ENCODE results near the gene SLC12A1. TPM values are rescaled to one million over a fixed set of nuclear protein-coding genes. Genes with fewer than 3 reads are reported as not detected.

SLC12A1 gene
- total RNA-seq, 1 experiment from 2014 or later: 0.15 TPM

DNA sequence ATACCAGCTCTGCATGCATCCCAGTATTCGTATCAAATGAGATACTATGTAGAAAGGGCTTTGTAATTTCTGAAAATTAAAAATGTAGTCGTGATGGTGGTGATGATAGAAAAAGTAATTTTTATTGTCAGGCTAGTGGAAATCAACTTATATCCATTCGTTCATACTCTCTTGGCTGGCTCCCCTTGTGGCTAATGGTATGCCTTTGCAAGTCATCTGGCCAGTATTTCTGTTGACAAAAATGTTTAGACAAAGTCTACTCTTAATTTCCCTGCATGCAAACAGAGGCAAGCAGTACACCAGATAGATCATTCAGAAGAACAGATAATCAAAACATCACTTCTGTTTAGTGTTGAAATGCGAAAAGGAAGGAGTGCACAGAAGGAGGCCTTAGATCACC is 75.6 kb downstream of the SLC12A1 start:
- H3K4me1 Mint-ChIP-seq: peaks cover 56% of the 10 kb centered on the region
- TF ChIP-seq ESRRA (CRISPR knock-in tag; IDR thresholded peaks at IDR 0.05; ENCODE audit: borderline replicate concordance) (no peak), SP1 (CRISPR knock-in tag; conservative IDR thresholded peaks at IDR 0.05) (no peak), ATF1 (CRISPR knock-in tag; IDR thresholded peaks at IDR 0.05) (no peak), EMX1 (CRISPR knock-in tag; IDR thresholded peaks at IDR 0.05) (no peak), ZNF671 (CRISPR knock-in tag; IDR thresholded peaks at IDR 0.05) (no peak), KAT7 (CRISPR knock-in tag; IDR thresholded peaks at IDR 0.05; ENCODE audit: borderline replicate concordance) (no peak), TCF7 (CRISPR knock-in tag; IDR thresholded peaks at IDR 0.05; ENCODE audit: low read depth) (no peak)
- TF ChIP-seq, protein P1, sequence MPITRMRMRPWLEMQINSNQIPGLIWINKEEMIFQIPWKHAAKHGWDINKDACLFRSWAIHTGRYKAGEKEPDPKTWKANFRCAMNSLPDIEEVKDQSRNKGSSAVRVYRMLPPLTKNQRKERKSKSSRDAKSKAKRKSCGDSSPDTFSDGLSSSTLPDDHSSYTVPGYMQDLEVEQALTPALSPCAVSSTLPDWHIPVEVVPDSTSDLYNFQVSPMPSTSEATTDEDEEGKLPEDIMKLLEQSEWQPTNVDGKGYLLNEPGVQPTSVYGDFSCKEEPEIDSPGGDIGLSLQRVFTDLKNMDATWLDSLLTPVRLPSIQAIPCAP (CRISPR knock-in tag; IDR thresholded peaks at IDR 0.05): no peak
- TF ChIP-seq, protein P2, sequence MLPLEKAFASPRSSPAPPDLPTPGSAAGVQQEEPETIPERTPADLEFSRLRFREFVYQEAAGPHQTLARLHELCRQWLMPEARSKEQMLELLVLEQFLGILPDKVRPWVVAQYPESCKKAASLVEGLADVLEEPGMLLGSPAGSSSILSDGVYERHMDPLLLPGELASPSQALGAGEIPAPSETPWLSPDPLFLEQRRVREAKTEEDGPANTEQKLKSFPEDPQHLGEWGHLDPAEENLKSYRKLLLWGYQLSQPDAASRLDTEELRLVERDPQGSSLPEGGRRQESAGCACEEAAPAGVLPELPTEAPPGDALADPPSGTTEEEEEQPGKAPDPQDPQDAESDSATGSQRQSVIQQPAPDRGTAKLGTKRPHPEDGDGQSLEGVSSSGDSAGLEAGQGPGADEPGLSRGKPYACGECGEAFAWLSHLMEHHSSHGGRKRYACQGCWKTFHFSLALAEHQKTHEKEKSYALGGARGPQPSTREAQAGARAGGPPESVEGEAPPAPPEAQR (CRISPR knock-in tag; IDR thresholded peaks at IDR 0.05): no peak
- TF ChIP-seq, protein P3, sequence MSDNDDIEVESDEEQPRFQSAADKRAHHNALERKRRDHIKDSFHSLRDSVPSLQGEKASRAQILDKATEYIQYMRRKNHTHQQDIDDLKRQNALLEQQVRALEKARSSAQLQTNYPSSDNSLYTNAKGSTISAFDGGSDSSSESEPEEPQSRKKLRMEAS (CRISPR knock-in tag; IDR thresholded peaks at IDR 0.05): no peak
- TF ChIP-seq, protein P4, sequence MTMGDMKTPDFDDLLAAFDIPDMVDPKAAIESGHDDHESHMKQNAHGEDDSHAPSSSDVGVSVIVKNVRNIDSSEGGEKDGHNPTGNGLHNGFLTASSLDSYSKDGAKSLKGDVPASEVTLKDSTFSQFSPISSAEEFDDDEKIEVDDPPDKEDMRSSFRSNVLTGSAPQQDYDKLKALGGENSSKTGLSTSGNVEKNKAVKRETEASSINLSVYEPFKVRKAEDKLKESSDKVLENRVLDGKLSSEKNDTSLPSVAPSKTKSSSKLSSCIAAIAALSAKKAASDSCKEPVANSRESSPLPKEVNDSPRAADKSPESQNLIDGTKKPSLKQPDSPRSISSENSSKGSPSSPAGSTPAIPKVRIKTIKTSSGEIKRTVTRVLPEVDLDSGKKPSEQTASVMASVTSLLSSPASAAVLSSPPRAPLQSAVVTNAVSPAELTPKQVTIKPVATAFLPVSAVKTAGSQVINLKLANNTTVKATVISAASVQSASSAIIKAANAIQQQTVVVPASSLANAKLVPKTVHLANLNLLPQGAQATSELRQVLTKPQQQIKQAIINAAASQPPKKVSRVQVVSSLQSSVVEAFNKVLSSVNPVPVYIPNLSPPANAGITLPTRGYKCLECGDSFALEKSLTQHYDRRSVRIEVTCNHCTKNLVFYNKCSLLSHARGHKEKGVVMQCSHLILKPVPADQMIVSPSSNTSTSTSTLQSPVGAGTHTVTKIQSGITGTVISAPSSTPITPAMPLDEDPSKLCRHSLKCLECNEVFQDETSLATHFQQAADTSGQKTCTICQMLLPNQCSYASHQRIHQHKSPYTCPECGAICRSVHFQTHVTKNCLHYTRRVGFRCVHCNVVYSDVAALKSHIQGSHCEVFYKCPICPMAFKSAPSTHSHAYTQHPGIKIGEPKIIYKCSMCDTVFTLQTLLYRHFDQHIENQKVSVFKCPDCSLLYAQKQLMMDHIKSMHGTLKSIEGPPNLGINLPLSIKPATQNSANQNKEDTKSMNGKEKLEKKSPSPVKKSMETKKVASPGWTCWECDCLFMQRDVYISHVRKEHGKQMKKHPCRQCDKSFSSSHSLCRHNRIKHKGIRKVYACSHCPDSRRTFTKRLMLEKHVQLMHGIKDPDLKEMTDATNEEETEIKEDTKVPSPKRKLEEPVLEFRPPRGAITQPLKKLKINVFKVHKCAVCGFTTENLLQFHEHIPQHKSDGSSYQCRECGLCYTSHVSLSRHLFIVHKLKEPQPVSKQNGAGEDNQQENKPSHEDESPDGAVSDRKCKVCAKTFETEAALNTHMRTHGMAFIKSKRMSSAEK (CRISPR knock-in tag; IDR thresholded peaks at IDR 0.05; ENCODE audit: borderline replicate concordance): no peak
- TF ChIP-seq, protein P5, sequence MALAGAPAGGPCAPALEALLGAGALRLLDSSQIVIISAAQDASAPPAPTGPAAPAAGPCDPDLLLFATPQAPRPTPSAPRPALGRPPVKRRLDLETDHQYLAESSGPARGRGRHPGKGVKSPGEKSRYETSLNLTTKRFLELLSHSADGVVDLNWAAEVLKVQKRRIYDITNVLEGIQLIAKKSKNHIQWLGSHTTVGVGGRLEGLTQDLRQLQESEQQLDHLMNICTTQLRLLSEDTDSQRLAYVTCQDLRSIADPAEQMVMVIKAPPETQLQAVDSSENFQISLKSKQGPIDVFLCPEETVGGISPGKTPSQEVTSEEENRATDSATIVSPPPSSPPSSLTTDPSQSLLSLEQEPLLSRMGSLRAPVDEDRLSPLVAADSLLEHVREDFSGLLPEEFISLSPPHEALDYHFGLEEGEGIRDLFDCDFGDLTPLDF (CRISPR knock-in tag; IDR thresholded peaks at IDR 0.05): no peak
- TF ChIP-seq, protein P6, sequence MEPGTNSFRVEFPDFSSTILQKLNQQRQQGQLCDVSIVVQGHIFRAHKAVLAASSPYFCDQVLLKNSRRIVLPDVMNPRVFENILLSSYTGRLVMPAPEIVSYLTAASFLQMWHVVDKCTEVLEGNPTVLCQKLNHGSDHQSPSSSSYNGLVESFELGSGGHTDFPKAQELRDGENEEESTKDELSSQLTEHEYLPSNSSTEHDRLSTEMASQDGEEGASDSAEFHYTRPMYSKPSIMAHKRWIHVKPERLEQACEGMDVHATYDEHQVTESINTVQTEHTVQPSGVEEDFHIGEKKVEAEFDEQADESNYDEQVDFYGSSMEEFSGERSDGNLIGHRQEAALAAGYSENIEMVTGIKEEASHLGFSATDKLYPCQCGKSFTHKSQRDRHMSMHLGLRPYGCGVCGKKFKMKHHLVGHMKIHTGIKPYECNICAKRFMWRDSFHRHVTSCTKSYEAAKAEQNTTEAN (CRISPR knock-in tag; IDR thresholded peaks at IDR 0.05): no peak
- TF ChIP-seq, protein P7, sequence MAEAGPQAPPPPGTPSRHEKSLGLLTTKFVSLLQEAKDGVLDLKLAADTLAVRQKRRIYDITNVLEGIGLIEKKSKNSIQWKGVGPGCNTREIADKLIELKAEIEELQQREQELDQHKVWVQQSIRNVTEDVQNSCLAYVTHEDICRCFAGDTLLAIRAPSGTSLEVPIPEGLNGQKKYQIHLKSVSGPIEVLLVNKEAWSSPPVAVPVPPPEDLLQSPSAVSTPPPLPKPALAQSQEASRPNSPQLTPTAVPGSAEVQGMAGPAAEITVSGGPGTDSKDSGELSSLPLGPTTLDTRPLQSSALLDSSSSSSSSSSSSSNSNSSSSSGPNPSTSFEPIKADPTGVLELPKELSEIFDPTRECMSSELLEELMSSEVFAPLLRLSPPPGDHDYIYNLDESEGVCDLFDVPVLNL (CRISPR knock-in tag; IDR thresholded peaks at IDR 0.05; ENCODE audit: borderline replicate concordance, low read depth): no peak
- TF ChIP-seq, protein P8, sequence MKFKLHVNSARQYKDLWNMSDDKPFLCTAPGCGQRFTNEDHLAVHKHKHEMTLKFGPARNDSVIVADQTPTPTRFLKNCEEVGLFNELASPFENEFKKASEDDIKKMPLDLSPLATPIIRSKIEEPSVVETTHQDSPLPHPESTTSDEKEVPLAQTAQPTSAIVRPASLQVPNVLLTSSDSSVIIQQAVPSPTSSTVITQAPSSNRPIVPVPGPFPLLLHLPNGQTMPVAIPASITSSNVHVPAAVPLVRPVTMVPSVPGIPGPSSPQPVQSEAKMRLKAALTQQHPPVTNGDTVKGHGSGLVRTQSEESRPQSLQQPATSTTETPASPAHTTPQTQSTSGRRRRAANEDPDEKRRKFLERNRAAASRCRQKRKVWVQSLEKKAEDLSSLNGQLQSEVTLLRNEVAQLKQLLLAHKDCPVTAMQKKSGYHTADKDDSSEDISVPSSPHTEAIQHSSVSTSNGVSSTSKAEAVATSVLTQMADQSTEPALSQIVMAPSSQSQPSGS (CRISPR knock-in tag; IDR thresholded peaks at IDR 0.05; ENCODE audit: borderline replicate concordance, low read depth): no peak
- no peaks in the 10 kb centered on the region for H3K27me3 Mint-ChIP-seq (ENCODE audit: low read depth)
- H3K4me3 Mint-ChIP-seq: no peak overlapping the region
- ChIA-PET CTCF (interaction anchor here (0.8 kb wide), 1 partner anchor 132 kb away, joined by 3 read pairs; no protein-coding TSS in a partner anchor), POLR2A (no interaction called here)
- DNase-seq (ENCODE audit: low spot score): no peak
- H3K9me3 Mint-ChIP-seq: no peaks in the 10 kb centered on the region
- no peaks in the 10 kb centered on the region for H3K36me3 Mint-ChIP-seq
- no peak overlapping the region for H3K27ac Mint-ChIP-seq
- ATAC-seq: no peak

All from WTC11 (cell line).